Inflammatory macrophage (primary cell): ENCODE results near the gene TMEM263.
"Not testable (repeated sequence)": the region's sequence is repeated elsewhere in the genome, so short reads cannot be mapped to it uniquely, and the experiment has no call there.

Experiments used
- DNase-seq, 2 donors: peaks; one replicate each; pipeline ENCODE4 v3.0.0-alpha.2; 2020 to 2022

TMEM263 gene

GRCh38 chr12:106986625-106987389 lies 31.1 kb downstream of the TMEM263 start, which contains the start of gene MTERF2:
MTERF2 (minus strand) TSS chr12:106987146; CDS start chr12:106978714, 8,432 bp downstream.
- DNase-seq = peak; percentile 88 to 92

GRCh38 chr12:106987846-106988245 lies 32.1 kb downstream of the TMEM263 start:
- DNase-seq = no peak

- no peak for DNase-seq
Observed at GRCh38 chr12:106994579-106995220, 39.0 kb downstream of the TMEM263 start.

- DNase-seq = not testable (repeated sequence)
Observed at GRCh38 chr12:106996102-106996501, 40.4 kb downstream of the TMEM263 start.

DNA sequence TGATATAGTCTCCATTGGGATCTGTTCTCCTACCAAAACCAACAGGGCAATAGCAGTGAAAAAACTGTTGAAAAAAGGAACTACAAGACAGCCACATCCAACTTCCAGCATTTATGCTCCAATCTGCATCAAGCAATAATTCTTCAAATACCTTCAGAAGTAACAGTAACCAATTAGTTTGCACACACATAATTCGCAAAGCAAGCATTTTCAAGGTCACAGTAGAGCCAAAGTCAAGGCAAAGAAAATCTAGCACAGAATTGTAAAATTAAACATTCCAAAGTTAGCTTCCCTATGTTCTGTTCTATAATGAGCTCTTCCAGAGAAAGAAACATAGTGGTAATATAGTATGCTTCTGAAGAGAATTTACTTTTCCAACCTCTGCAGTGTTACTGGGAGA lies 42.2 kb downstream of the TMEM263 start:
- no peak for DNase-seq

GRCh38 chr12:106999446-106999845 lies 43.7 kb downstream of the TMEM263 start:
- DNase-seq = no peak

DNA sequence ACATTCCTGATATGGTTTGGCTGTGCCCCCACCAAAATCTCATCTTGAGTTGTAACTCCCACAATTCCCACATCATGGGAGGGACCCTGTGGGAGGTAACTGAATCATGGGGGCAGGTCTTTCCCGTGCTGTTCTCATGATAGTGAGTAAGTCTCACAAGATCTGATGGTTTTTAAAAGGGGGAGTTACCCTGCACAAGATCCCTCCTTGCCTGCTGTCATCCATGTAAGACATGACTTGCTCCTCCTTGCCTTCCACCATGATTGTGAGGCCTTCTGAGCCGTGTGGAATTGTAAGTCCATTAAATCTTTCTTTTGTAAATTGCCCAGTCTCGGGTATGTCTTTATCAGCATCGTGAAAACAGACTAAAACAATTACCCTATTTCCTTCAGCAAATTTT lies 47.0 kb downstream of the TMEM263 start:
- peak; percentile 16 to 19 for DNase-seq

GRCh38 chr12:107007411-107007810 lies 51.7 kb downstream of the TMEM263 start:
- peak; percentile 46 to 51 for DNase-seq

GRCh38 chr12:107011519-107011918 lies 55.8 kb downstream of the TMEM263 start:
- no peak for DNase-seq

DNA sequence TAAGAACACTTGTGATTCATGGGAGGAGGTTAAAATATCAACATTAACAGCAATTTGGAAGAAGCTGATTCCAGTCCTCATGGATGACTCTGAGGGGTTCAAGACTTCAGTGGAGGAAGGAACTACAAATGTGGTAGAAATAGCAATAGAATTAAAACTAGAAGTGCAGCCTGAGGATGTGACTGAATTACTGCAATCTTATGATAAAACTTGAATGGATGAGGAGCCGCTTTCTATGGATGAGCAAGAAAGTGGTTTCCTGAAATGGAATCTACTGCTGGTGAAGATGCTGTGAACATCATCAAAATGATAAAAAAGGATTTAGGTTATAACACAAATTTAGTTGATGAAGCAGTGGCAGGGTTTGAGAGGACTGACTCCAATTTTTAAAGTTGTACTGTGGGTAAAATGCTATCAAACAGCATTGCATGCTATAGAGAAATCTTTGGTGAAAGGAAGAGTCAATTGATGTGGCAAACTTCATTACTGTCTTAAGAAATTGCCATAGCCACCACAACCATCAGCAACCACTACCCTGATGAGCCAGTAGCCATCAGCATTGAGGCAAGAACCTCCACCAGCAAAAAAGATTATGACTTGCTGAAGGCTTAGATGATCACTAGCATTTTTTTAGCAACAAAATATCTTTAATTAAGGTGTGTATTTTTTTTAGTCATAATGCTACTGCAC lies 57.2 kb downstream of the TMEM263 start:
- no peak for DNase-seq

DNA sequence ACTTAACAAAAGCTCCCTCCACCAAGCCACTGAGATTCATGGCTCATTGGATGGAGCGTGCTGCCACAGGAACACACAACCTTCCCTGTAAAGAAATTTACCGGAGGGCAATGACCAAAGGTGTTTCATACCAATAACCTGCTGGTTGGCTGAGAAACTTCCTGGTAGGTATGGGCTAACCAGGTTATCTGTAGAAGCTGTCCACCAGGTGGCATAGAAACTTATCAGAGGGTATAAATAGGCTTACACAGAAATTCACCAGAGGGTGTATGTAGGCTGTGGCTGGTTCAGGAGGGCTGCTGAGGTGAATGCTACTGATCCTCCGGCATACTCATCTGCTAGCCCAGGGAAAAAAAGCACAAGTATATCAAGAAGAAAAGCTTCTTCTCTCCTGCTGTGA lies 58.3 kb downstream of the TMEM263 start:
- DNase-seq = no peak

- no peak for DNase-seq
Observed at GRCh38 chr12:107017042-107017441, 61.3 kb downstream of the TMEM263 start.

GRCh38 chr12:107019546-107019945 lies 63.8 kb downstream of the TMEM263 start:
- no peak for DNase-seq
